HG02798 (cell line): ENCODE results near the gene MEGF11.

ENCODE experiments used
- ATAC-seq: cut with Tn5 transposase; IDR thresholded peaks from one replicate; pipeline ENCODE4 v1.9.1; 2021; ENCODE audit warnings: mild to moderate bottlenecking; ENCODE audit not compliant: unreplicated experiment, poor library complexity

MEGF11 gene

GRCh38 chr15:66222273-66223198, 31.0 kb downstream of the MEGF11 start:
- no peak for ATAC-seq

GRCh38 chr15:66221126-66221525, 32.4 kb downstream of the MEGF11 start:
- no peak for ATAC-seq

- ATAC-seq = no peak
These were observed 32.9 kb downstream of the MEGF11 start for GRCh38 chr15:66220601-66221000.

GRCh38 chr15:66219339-66219738, 34.2 kb downstream of the MEGF11 start:
- ATAC-seq = no peak

- no peak for ATAC-seq
These were observed 36.7 kb downstream of the MEGF11 start for GRCh38 chr15:66216806-66217205.

GRCh38 chr15:66215811-66216210, 37.7 kb downstream of the MEGF11 start:
- ATAC-seq = no peak

- ATAC-seq = no peak
These were observed 39.3 kb downstream of the MEGF11 start for GRCh38 chr15:66214246-66214645.

- ATAC-seq = no peak
These were observed 41.0 kb downstream of the MEGF11 start for GRCh38 chr15:66212563-66212921.

- ATAC-seq = no peak
These were observed 41.6 kb downstream of the MEGF11 start for GRCh38 chr15:66211670-66212562.

GRCh38 chr15:66210684-66211083, 42.9 kb downstream of the MEGF11 start:
- ATAC-seq = no peak

- ATAC-seq = no peak
These were observed 54.8 kb downstream of the MEGF11 start for GRCh38 chr15:66198757-66199156.

- ATAC-seq = no peak
These were observed 56.9 kb downstream of the MEGF11 start for GRCh38 chr15:66196602-66197001.

- ATAC-seq = no peak
These were observed 57.8 kb downstream of the MEGF11 start for GRCh38 chr15:66195621-66196230.

- ATAC-seq = no peak
These were observed 60.5 kb downstream of the MEGF11 start for GRCh38 chr15:66193066-66193465.

- no peak for ATAC-seq
These were observed 62.8 kb downstream of the MEGF11 start for GRCh38 chr15:66190746-66191145.

- no peak for ATAC-seq
These were observed 64.3 kb downstream of the MEGF11 start for GRCh38 chr15:66189291-66189690.

GRCh38 chr15:66188464-66188863, 65.1 kb downstream of the MEGF11 start:
- no peak for ATAC-seq

- ATAC-seq = no peak
These were observed 66.3 kb downstream of the MEGF11 start for GRCh38 chr15:66187271-66187670.

- no peak for ATAC-seq
These were observed 67.3 kb downstream of the MEGF11 start for GRCh38 chr15:66186049-66186825.
